Measurements from ENCODE around the gene SLC26A8. TPM values are rescaled to one million over a fixed set of nuclear protein-coding genes. Genes with fewer than 3 reads are reported as not detected.

SLC26A8 gene
- total RNA-seq, 1 donor from 2014 or later = not detected

DNA sequence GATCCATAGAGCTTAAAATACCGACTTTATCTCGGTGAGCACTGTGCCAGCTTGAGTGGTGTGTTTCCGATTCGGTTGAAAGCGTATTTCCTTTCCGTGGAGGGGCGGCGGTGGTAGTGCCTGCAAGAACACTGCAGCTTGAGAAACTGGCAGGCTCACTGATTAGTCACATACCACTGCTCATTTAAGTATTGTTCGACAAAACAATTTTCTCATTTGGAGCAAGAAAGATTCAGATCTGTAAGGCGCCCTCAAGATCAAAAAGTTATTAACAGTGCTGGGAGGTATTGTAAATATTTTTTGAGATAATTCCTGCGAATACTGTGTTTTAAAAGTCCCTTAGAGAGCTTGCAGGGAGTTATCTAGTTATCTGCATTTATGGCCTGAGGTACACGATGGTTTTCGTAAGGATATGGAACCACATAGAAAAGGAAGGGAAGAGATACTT lies 4.5 kb upstream of the SLC26A8 start:
- TF ChIP-seq, protein P1, sequence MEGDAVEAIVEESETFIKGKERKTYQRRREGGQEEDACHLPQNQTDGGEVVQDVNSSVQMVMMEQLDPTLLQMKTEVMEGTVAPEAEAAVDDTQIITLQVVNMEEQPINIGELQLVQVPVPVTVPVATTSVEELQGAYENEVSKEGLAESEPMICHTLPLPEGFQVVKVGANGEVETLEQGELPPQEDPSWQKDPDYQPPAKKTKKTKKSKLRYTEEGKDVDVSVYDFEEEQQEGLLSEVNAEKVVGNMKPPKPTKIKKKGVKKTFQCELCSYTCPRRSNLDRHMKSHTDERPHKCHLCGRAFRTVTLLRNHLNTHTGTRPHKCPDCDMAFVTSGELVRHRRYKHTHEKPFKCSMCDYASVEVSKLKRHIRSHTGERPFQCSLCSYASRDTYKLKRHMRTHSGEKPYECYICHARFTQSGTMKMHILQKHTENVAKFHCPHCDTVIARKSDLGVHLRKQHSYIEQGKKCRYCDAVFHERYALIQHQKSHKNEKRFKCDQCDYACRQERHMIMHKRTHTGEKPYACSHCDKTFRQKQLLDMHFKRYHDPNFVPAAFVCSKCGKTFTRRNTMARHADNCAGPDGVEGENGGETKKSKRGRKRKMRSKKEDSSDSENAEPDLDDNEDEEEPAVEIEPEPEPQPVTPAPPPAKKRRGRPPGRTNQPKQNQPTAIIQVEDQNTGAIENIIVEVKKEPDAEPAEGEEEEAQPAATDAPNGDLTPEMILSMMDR (IDR thresholded peaks at IDR 0.05; ENCODE audit: insufficient read depth, low read length, severe bottlenecking) = no peak
- no peak for FAIRE-seq
- H3K4me3 ChIP-seq (ENCODE audit: low read depth, low read length) = peak overlapping the region; percentile 98
- H3K27me3 ChIP-seq (ENCODE audit: control insufficient read depth, insufficient read depth, low read length) = no peaks in the 10 kb centered on the region
- H3K36me3 ChIP-seq (ENCODE audit: control insufficient read depth, insufficient read depth, low read length) = no peaks in the 10 kb centered on the region
- DNase-seq (ENCODE audit: low read depth) = peak; percentile 85

DNA sequence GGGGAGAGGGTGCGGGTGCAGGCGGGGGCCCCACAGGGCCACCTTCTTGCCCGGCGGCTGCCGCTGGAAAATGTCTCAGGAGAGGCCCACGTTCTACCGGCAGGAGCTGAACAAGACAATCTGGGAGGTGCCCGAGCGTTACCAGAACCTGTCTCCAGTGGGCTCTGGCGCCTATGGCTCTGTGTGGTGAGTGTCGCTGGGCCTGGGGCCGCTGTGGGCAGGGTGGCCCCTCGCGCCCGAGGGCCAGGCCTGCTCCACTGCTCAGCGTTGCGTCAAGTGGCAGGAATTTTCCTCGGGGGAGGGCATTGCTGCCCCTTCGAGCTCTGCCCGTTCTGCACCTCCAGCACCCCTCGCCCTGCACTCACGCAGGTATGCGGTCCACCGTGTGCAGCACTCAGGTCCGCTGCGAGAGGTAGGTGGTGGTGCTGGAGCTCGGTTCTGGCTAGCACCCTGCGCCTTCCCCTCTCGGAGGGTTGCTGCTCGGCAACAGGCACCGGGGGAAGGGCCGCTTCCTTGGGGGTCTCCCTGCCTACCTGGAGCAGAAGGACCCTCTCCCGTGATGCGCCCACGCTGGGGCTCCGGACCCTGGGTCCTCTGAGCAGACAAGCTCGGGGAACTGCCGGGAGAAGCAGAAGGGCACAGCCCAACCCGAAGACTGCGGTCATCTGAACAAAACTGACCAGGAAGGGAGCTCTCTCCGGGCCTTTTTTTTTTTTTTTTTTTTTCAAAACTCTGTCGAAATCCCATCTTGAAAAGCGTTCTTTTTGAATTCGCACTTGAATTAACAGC lies 3.8 kb upstream of the SLC26A8 start:
- peak overlapping the region; percentile 98 for H3K4me3 ChIP-seq (ENCODE audit: low read depth, low read length)
- DNase-seq (ENCODE audit: low read depth) (peak; percentile 31), FAIRE-seq (no peak)
- TF ChIP-seq, protein P1 (IDR thresholded peaks at IDR 0.05; ENCODE audit: insufficient read depth, low read length, severe bottlenecking) = no peak
- no peaks in the 10 kb centered on the region for H3K27me3 ChIP-seq (ENCODE audit: control insufficient read depth, insufficient read depth, low read length)
- no peaks in the 10 kb centered on the region for H3K36me3 ChIP-seq (ENCODE audit: control insufficient read depth, insufficient read depth, low read length)

DNA sequence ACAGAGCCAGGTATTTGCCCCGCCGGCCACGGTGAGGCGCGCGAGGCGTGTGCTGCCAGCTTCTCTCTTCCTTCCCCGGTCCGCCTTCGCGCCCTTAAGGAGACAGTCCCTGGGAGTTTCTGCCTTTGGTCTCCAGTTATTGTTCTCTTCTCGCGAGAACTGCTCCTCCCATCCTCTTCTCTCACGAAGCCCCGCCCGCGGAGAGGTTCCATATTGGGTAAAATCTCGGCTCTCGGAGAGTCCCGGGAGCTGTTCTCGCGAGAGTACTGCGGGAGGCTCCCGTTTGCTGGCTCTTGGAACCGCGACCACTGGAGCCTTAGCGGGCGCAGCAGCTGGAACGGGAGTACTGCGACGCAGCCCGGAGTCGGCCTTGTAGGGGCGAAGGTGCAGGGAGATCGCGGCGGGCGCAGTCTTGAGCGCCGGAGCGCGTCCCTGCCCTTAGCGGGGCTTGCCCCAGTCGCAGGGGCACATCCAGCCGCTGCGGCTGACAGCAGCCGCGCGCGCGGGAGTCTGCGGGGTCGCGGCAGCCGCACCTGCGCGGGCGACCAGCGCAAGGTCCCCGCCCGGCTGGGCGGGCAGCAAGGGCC lies 3.2 kb upstream of the SLC26A8 start, which contains the start of gene MAPK14:
Gene MAPK14, plus strand, starts transcription at position 308 of the 587 bp plus-strand sequence. CDS start 350 bp downstream, outside the sequence.
- Histone ChIP-seq H3K27me3 (ENCODE audit: control insufficient read depth, insufficient read depth, low read length) (no peaks in the 10 kb centered on the region), H3K4me3 (ENCODE audit: low read depth, low read length) (peak within 1 kb of the TSS; percentile 98), H3K36me3 (ENCODE audit: control insufficient read depth, insufficient read depth, low read length) (no peaks in the 10 kb centered on the region)
- TF ChIP-seq, protein P1 (IDR thresholded peaks at IDR 0.05; ENCODE audit: insufficient read depth, low read length, severe bottlenecking) = peak; percentile 93
- FAIRE-seq (no peak), DNase-seq (ENCODE audit: low read depth) (peak; percentile 99)

DNA sequence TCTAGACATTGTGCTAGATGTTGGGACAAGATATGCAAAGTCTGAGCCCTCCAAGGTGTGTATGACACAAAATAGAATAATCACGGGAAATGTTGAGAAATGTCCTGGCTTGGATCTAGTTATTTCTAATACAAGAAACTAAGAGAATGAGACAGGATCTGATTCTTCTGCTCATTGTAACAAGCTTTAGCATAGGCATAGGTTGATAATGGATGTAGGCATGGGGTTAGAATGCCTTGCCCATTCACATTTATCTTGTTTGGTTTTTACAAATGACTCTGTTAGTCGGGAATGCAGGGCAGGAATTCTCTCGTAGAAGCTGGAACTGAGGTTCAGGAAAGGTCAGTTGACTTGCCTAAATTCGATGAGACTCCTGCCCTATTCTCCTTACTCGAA lies 1.5 kb upstream of the SLC26A8 start:
- Histone ChIP-seq H3K36me3 (ENCODE audit: control insufficient read depth, insufficient read depth, low read length) (no peaks in the 10 kb centered on the region), H3K4me3 (ENCODE audit: low read depth, low read length) (no peak overlapping the region), H3K27me3 (ENCODE audit: control insufficient read depth, insufficient read depth, low read length) (no peaks in the 10 kb centered on the region)
- DNase-seq (ENCODE audit: low read depth) = peak; percentile 47
- TF ChIP-seq, protein P1 (IDR thresholded peaks at IDR 0.05; ENCODE audit: insufficient read depth, low read length, severe bottlenecking) = no peak
- FAIRE-seq = no peak

DNA sequence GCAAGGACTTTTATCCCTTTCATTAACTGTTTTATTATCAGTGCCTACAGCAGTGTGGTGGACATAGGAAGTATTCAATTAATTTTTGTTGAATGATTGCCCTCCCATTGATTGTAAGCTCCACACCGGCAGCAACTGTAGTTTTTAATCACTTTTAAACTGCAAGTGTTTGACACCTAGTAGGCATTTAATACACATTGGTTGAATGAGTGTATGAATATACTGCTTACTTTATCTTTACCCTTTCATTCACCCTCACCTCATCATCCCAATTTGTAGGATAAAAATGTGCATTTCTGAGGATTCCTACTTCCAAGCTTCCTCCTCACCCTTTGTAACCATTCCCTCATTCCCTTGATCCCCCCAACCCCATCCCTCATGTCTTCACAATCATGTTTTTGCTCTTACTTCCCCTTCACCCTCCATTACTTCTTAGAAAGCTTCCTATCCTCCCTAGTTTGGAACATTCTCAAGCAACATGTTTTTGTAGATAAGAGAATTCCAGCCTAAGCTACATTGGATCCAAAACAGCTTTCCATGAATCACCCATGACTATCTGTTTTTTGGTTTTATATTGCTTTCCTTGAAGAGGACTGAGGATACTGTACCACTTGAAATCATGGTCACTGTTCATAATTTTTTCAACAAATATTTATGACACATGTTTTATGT lies 955 bp upstream of the SLC26A8 start:
- H3K4me3 ChIP-seq (ENCODE audit: low read depth, low read length) = no peak overlapping the region
- TF ChIP-seq, protein P1 (IDR thresholded peaks at IDR 0.05; ENCODE audit: insufficient read depth, low read length, severe bottlenecking) = no peak
- no peaks in the 10 kb centered on the region for H3K27me3 ChIP-seq (ENCODE audit: control insufficient read depth, insufficient read depth, low read length)
- FAIRE-seq (no peak), DNase-seq (ENCODE audit: low read depth) (no peak)
- H3K36me3 ChIP-seq (ENCODE audit: control insufficient read depth, insufficient read depth, low read length) = no peaks in the 10 kb centered on the region
